GM12801 (cell line): ENCODE data around the gene PNPLA1.

Source experiments
- CTCF ChIP-seq: IDR thresholded peaks from one replicate; pipeline ENCODE4 v1.5.1; 2011; ENCODE audit warnings: control low read depth; ENCODE audit not compliant: insufficient read length; ENCODE audit errors: extremely low read depth

PNPLA1 gene

GRCh38 chr6:36277946-36278470 is 8.1 kb downstream of the PNPLA1 start:
- TF ChIP-seq CTCF: no peak

- no peak for TF ChIP-seq CTCF
Observed at GRCh38 chr6:36280467-36280866, 10.6 kb downstream of the PNPLA1 start.

- TF ChIP-seq CTCF: no peak
Observed at GRCh38 chr6:36280983-36281382, 11.1 kb downstream of the PNPLA1 start.

GRCh38 chr6:36283608-36284007 is 13.7 kb downstream of the PNPLA1 start:
- no peak for TF ChIP-seq CTCF

GRCh38 chr6:36284359-36284758 is 14.5 kb downstream of the PNPLA1 start:
- no peak for TF ChIP-seq CTCF

- no peak for TF ChIP-seq CTCF
Observed at GRCh38 chr6:36285187-36285671, 15.4 kb downstream of the PNPLA1 start.

- no peak for TF ChIP-seq CTCF
Observed at GRCh38 chr6:36285797-36286196, 15.9 kb downstream of the PNPLA1 start.
